Adrenal gland (tissue), 5 donors: ENCODE measurements around the gene EPHA4.

ENCODE experiments used
- CTCF ChIP-seq, 6 experiments: fragments of 450-650 bp in 4 of 6; fragments of 200-600 bp in 2 of 6; sonication (generic) in 1 of 6; IDR thresholded peaks; 1 replicate in 5 of 6; 2 replicates in 1 of 6; pipeline versions ENCODE4 v1.5.1 to v1.8.0; 2016 to 2021; ENCODE audit warnings: antibody characterized with exemption in 6 of 6, mild to moderate bottlenecking in 2 of 6, moderate library complexity in 1 of 6
- POLR2A ChIP-seq, 2 donors: fragments of 450-650 bp; IDR thresholded peaks; one replicate each; pipeline ENCODE4 v1.6.1; 2017; ENCODE audit warnings: antibody characterized with exemption in 2 of 2, mild to moderate bottlenecking in 2 of 2, moderate library complexity in 1 of 2
- donor health status: DM: no; HTN: no; CAD: no.

DNA sequence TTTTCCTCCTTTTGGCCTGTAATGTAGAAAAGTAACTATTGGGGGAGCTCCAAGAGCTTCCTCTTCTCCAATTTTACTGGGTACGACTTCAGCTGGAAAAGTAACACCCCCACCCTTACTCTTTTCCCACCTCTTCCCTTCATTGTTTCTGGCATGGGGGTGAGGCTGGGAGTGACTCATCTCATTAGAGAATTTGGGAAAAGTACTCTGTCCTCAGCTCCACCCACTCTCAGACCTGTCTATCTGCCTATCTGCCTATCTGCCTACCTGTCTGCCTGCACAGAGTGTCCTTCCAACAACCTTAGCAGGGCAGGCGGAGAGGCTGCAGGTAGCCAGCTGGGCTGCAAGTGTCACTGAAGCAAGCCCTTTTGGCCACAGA lies 93.6 kb downstream of the EPHA4 start:
- TF ChIP-seq CTCF (IDR thresholded peaks at IDR 0.05) = no peak
- no peak for TF ChIP-seq POLR2A (IDR thresholded peaks at IDR 0.05)
